CD4-positive, alpha-beta T cell treated with Interleukin-17A for 4 hours (primary cell): ENCODE data around the gene ACTL7A.
"Not testable (repeated sequence)": the region's sequence is repeated elsewhere in the genome, so short reads cannot be mapped to it uniquely, and the experiment has no call there.

Source experiments
- DNase-seq: peaks from one replicate; pipeline ENCODE4 v3.0.0-alpha.2; 2020; ENCODE audit warnings: mixed read lengths

Gene ACTL7A

GRCh38 chr9:108882052-108882888, 20.2 kb downstream of the ACTL7A start:
- DNase-seq, result no peak

- DNase-seq, result no peak
These were observed 21.0 kb downstream of the ACTL7A start for GRCh38 chr9:108883085-108883484.

- no peak for DNase-seq
These were observed 22.6 kb downstream of the ACTL7A start for GRCh38 chr9:108884701-108885100.

DNA sequence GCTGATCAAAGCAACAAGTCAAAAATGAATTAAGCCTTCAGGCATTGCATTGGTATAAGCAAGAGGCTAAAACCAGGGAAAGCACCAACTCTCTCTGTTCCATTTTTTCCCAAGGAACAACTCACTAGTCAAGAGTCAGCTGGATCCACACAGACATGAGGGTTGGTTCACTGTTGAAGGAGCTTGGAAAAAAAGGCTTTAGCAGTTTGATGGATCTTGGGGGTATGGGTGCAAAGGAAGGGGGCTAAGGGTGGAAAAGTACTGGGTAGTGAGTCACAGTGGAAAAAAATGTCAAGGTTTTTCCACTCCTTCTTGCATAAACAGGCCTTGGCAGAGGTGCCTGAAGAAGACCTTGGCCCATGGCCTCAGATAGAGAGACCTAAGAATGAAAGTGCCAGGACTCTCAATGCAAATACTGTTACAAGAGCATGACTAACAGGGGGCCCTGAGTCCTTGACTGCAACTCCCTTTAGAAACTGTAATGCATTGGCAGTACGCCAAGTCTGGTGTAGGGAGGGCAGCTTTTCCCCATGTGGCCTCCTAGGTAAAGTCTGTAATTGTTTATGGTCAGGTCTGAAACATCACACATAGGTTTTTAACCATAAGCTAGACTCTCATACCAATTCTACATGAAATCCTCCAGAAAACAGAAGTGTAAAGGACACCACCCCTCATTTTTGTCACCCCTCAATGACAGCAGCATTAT, 23.7 kb downstream of the ACTL7A start:
- DNase-seq, result peak; percentile 12

DNA sequence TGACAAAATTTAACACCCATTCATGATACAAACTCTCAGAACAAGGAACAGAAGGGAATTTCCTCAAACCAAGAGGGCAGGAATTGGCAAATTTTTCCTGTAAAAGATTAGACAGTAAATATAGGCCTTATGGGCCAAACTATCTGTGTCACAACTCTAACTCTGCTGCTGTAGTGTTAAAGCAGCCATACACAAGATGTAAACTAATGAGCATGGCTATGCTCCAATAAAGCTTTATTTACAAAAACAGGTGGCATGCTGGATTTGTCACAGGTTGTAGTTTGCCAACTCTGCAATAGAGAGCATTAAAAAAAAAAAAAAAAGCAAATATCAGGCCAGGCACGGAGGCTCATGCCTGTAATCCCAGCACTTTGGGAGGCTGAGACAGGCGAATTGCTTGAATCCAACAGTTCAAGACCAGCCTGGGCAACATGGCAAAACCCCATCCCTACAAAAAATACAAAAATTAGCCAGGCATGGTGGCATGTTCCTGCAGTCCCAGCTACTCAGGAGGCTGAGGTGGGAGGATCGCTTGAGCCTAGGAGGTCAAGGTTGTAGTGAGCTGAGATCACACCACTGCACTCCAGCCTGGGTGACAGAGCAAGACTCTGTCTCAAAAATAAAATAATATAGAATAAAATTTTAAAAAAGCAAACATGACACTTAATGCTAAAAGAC, 24.7 kb downstream of the ACTL7A start:
- DNase-seq, result not testable (repeated sequence)

DNA sequence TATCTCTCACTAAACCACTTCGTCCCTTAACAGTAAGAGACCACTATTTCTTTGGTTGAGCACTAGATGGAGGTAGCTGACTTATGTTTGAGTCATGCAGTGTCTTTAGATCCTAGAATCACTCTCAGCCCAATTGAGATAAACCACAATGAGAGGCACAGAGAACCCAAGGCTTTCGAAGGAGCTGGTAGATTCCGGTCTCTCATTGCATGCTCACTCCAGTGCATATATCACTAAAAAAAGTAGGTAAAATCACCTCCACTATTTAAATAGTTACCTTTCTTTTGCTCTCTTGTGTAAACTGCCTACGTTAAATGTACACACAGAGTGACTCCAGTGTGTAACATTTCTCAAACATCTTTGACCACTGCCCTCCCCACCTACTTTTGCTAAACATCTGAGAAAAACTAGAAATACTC, 27.6 kb downstream of the ACTL7A start:
- DNase-seq, result no peak

DNA sequence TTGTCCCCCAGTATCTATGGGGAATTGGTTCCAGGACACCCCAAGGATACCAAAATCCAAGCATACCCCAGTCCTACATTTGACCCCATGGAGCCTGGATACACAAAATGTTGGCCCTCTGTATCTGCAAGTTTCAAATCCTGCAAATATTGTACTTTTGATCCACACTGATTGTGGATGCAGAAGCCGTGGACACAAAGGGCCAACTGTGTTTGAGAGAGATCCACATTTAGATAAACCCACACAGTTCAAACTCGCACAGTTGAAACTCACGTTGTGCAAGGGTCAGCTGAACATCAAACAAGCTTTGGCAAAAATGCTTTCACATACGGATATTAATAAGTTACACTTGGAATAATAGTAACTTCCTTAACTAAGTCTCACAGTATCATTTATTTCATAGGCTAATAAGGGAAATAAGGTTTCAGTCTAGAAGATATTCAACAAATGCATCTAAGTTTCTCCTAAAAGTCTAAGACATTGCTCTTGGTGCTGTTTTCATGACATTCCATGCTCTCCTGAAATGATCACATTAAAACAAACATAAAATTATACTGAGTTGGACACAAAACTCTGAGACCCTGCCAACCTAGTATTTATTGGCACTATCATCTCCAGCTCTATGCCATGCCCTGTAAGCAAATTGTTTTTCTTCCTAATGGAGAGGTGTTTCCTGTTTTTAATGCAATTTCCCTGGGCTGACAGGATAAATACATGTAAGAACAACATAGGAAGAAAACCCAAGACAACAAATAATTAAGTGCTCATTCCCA, 32.3 kb downstream of the ACTL7A start:
- no peak for DNase-seq

- no peak for DNase-seq
These were observed 35.4 kb downstream of the ACTL7A start for GRCh38 chr9:108897324-108898096.

DNA sequence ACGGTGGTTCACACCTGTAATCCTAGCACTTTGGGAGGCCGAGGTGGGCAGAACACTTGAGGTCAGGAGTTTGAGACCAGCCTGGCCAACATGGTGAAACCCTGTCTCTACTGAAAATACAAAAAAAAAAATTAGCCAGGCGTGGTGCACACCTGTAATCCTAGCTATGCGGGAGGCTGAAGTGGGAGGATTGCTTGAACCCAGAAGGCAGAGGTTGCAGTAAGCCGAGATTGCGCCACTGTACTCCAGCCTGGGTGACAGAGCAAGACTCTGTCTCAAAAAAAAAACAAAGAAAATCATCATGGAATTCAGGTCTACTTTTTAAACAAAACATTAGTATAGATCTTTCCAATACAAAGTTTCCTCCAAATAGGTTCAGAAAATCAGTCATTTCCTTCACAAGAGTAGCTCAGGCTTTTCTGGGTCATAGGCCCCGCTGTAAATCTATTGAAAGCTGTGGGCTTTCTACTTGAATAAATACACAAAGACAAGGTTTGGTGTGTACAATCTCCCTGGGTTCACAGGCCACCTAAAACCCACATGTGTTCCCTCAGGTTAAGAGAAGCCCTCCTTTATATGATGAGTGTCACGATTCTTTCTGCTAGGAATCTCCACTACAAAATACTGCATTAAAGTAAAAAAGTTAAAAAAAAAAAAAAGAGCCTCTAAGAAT, 37.1 kb downstream of the ACTL7A start:
- not testable (repeated sequence) for DNase-seq

DNA sequence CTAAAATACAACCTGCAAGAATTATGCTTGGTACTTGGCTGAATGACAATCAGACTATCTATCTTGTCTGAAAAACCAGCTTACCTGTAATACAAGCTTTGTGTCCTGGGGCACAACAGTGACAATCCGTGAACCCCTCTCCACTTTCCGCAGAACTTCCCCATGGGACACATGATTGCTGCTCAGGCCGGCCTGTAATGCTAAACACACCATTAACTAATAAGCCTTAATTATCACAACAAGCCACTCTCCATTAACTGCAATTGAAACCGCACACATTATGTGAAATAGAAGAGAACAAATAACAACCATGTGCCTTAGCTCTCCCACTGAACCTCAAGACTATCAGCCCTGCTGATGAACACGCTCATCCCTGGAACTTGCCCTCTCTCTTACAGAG, 38.1 kb downstream of the ACTL7A start:
- no peak for DNase-seq

DNA sequence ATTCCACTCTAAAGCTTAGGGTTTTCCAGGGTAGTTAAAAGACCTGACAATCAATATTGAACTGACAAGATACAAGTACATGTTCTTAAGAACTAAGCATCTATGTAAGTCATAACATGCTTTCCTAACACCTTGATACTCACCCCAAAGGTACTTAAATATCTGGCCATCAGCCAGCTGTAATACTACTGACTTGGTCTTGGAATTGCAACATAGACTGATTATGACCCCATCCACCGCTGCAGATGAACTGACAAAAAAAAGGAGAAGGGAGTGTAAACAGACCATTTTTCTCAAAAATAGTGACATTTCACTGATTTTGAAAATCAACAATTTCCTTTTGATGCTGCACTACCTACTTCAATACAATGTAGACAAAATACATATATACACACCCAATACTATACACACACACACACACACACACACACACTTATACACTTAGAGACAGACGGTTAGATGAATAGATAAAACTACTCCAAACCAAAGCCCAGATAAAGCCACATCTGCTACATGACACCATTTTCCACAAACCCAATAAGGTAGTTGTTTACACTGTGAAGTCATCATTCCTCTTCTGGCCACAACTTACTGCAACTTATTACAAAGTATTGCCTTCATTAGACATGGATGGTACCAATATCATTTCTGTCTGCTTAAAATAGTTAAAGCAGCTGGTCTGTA, 41.5 kb downstream of the ACTL7A start:
- no peak for DNase-seq

GRCh38 chr9:108904161-108904560, 42.1 kb downstream of the ACTL7A start:
- no peak for DNase-seq

- DNase-seq, result no peak
These were observed 43.4 kb downstream of the ACTL7A start for GRCh38 chr9:108905494-108905893.

GRCh38 chr9:108910402-108910801, 48.3 kb downstream of the ACTL7A start:
- no peak for DNase-seq

GRCh38 chr9:108910914-108911313, 48.8 kb downstream of the ACTL7A start:
- no peak for DNase-seq

GRCh38 chr9:108911820-108912219, 49.8 kb downstream of the ACTL7A start:
- DNase-seq, result peak; percentile 42
